Measurements from ENCODE around the gene ARHGAP31. TPM values are rescaled to one million over a fixed set of nuclear protein-coding genes. Genes with fewer than 3 reads are reported as not detected.
A peak's percentile ranks its signal among the peaks of the same experiment; 100 is the strongest.

The ARHGAP31 gene
- polyA plus RNA-seq, 3 donors, result 4.7 to 9.8 (median 7.6) TPM

DNA sequence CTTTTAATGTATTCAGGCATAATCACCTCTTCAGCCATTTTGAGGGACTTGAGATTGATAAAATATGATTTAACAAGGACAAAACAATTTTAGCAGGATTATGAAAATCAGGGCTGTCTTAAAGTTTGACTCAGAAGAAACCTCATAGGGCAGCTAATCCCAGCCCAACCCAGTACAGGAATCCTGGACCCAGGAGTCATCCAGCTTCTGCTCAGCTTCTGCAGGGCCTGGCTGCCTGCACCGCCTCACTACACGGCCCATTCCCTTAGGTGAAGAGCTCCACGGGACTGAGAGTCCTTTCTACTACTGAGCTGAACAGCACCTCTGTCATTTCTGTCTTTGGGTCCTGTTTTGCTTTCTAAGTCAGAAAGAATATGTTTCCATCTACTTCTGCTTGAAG, 37.5 kb downstream of the ARHGAP31 start:
- Histone ChIP-seq H3K27me3 (ENCODE audit: control insufficient read depth in 2 of 2, insufficient read depth in 2 of 2, low read length in 2 of 2) (no peaks in the 10 kb centered on the region), H2AFZ (ENCODE audit: insufficient read depth, low read depth, low read length, poor library complexity, severe bottlenecking) (no peak overlapping the region), H3K36me3 (replicated peaks in 1 of 2; ENCODE audit: control insufficient read depth in 1 of 2, insufficient read depth in 2 of 2, low read length in 2 of 2) (peaks cover 0 to 33% of the 10 kb centered on the region in 2 donors), H3K4me2 (replicated peaks; ENCODE audit: extremely low read depth, low read length, poor library complexity, severe bottlenecking) (no peak overlapping the region), H3K79me2 (ENCODE audit: insufficient read depth, low read length) (no peaks in the 10 kb centered on the region), H4K20me1 (ENCODE audit: insufficient read depth, low read length) (peaks cover 16% of the 10 kb centered on the region), H3K4me3 (replicated peaks in 1 of 3; ENCODE audit: low read depth in 2 of 3, low read length in 3 of 3) (no peak overlapping the region), H3K9ac (ENCODE audit: insufficient read depth, low read length, poor library complexity, severe bottlenecking) (no peak overlapping the region), H3K4me1 (ENCODE audit: control insufficient read depth in 1 of 2, insufficient read depth in 2 of 2, low read length in 2 of 2) (peaks cover 8 to 11% of the 10 kb centered on the region in 2 donors), H3K9me3 (replicated peaks in 1 of 2; ENCODE audit: control insufficient read depth in 1 of 2, insufficient read depth in 1 of 2, low read length in 2 of 2) (no peaks in the 10 kb centered on the region), H3K27ac (ENCODE audit: low read depth in 1 of 2, low read length in 2 of 2) (no peak overlapping the region)
- Mint-ChIP-seq H3K9me3 (peaks cover 0 to 2% (median 1%) of the 10 kb centered on the region in 7 donors), H3K36me3 (peaks cover 27 to 34% of the 10 kb centered on the region in 2 donors), H3K27me3 (ENCODE audit: low read depth in 3 of 3) (no peaks in the 10 kb centered on the region), H3K27ac (no peak overlapping the region), H3K4me1 (peaks cover 12% of the 10 kb centered on the region), H3K4me3 (no peak overlapping the region)
- intact Hi-C loops (cut with micrococcal nuclease), result no loop called here
- 100% methylated on average over 3 of the region's 3 CpGs for WGBS (ENCODE audit: insufficient coverage)
- TF ChIP-seq CTCF (IDR thresholded peaks at IDR 0.05), result no peak
- DNase-seq, result no peak

GRCh38 chr3:119333773-119334509, 39.8 kb downstream of the ARHGAP31 start:
- intact Hi-C loops (cut with micrococcal nuclease), result no loop called here
- DNase-seq, result no peak
- Mint-ChIP-seq H3K27me3 (ENCODE audit: low read depth in 3 of 3) (no peaks in the 10 kb centered on the region), H3K36me3 (peaks cover 33 to 38% of the 10 kb centered on the region in 2 donors), H3K27ac (peak overlapping the region in 1 of 7 donors; percentile 62), H3K4me3 (no peak overlapping the region), H3K9me3 (peaks cover 6 to 10% (median 9%) of the 10 kb centered on the region in 7 donors), H3K4me1 (no peaks in the 10 kb centered on the region)
- H3K9me3 ChIP-seq (replicated peaks in 1 of 2; ENCODE audit: control insufficient read depth in 1 of 2, insufficient read depth in 1 of 2, low read length in 2 of 2), result peaks cover 5 to 6% of the 10 kb centered on the region in 2 donors
- H4K20me1 ChIP-seq (ENCODE audit: insufficient read depth, low read length), result peaks cover 16% of the 10 kb centered on the region
- no peaks in the 10 kb centered on the region for H3K79me2 ChIP-seq (ENCODE audit: insufficient read depth, low read length)
- no peaks in the 10 kb centered on the region for H3K27me3 ChIP-seq (ENCODE audit: control insufficient read depth in 2 of 2, insufficient read depth in 2 of 2, low read length in 2 of 2)
- H3K4me3 ChIP-seq (replicated peaks in 1 of 3; ENCODE audit: low read depth in 2 of 3, low read length in 3 of 3), result no peak overlapping the region
- H3K4me2 ChIP-seq (replicated peaks; ENCODE audit: extremely low read depth, low read length, poor library complexity, severe bottlenecking), result no peak overlapping the region
- 97% methylated on average over 4 of the region's 6 CpGs for WGBS (ENCODE audit: insufficient coverage)
- H3K9ac ChIP-seq (ENCODE audit: insufficient read depth, low read length, poor library complexity, severe bottlenecking), result no peak overlapping the region
- no peak overlapping the region for H3K27ac ChIP-seq (ENCODE audit: low read depth in 1 of 2, low read length in 2 of 2)
- H3K4me1 ChIP-seq (ENCODE audit: control insufficient read depth in 1 of 2, insufficient read depth in 2 of 2, low read length in 2 of 2), result no peaks in the 10 kb centered on the region
- TF ChIP-seq CTCF (IDR thresholded peaks at IDR 0.05), result no peak
- H2AFZ ChIP-seq (ENCODE audit: insufficient read depth, low read depth, low read length, poor library complexity, severe bottlenecking), result no peak overlapping the region
- H3K36me3 ChIP-seq (replicated peaks in 1 of 2; ENCODE audit: control insufficient read depth in 1 of 2, insufficient read depth in 2 of 2, low read length in 2 of 2), result peaks cover 0 to 42% of the 10 kb centered on the region in 2 donors
